SW480 (cell line): Measurements from ENCODE around the gene VAT1.
"Not testable (repeated sequence)": the region's sequence is repeated elsewhere in the genome, so short reads cannot be mapped to it uniquely, and the experiment has no call there.

ENCODE experiments used
- DNase-seq: peaks from one replicate; pipeline ENCODE4 v3.0.0-alpha.2; 2016; ENCODE audit warnings: low spot score

The VAT1 gene

GRCh38 chr17:43006639-43007551 lies 15.3 kb downstream of the VAT1 start, which contains the start of gene IFI35:
IFI35 (plus strand) TSS chr17:43006784; CDS start chr17:43006948, 164 bp downstream.
- DNase-seq: peak; percentile 68

GRCh38 chr17:43003542-43004172 lies 18.5 kb downstream of the VAT1 start:
- peak; percentile 48 for DNase-seq

- not testable (repeated sequence) for DNase-seq
These were observed 21.3 kb downstream of the VAT1 start for GRCh38 chr17:43000894-43001293.

- no peak for DNase-seq
These were observed 23.1 kb downstream of the VAT1 start for GRCh38 chr17:42999003-42999525.

GRCh38 chr17:42997984-42998938 lies 23.9 kb downstream of the VAT1 start, which contains the start of gene RPL27:
RPL27 (plus strand) TSS chr17:42998419; CDS start chr17:42998751, 332 bp downstream.
- DNase-seq: peak; percentile 100

GRCh38 chr17:42997390-42997983 lies 24.7 kb downstream of the VAT1 start:
- peak; percentile 18 for DNase-seq

- not testable (repeated sequence) for DNase-seq
These were observed 28.3 kb downstream of the VAT1 start for GRCh38 chr17:42993913-42994312.

GRCh38 chr17:42992872-42993271 lies 29.3 kb downstream of the VAT1 start:
- no peak for DNase-seq

GRCh38 chr17:42991471-42991870 lies 30.7 kb downstream of the VAT1 start:
- DNase-seq: no peak

GRCh38 chr17:42989726-42990652 lies 32.2 kb downstream of the VAT1 start:
- no peak for DNase-seq

- DNase-seq: no peak
These were observed 33.0 kb downstream of the VAT1 start for GRCh38 chr17:42989141-42989540.

- no peak for DNase-seq
These were observed 37.0 kb downstream of the VAT1 start for GRCh38 chr17:42985225-42985624.

GRCh38 chr17:42982266-42982665 lies 39.9 kb downstream of the VAT1 start:
- DNase-seq: no peak

GRCh38 chr17:42980766-42981397 lies 41.3 kb downstream of the VAT1 start:
- peak; percentile 79 for DNase-seq

GRCh38 chr17:42980274-42980765 lies 41.9 kb downstream of the VAT1 start, which contains the start of gene RUNDC1:
RUNDC1 (plus strand) TSS chr17:42980565; CDS start chr17:42980577, 12 bp downstream.
- peak; percentile 90 for DNase-seq

- peak; percentile 82 for DNase-seq
These were observed 42.5 kb downstream of the VAT1 start, which contains the start of gene PTGES3L for GRCh38 chr17:42979511-42980273. PTGES3L (minus strand) TSS chr17:42980080; CDS start chr17:42980053, 27 bp downstream.

- DNase-seq: not testable (repeated sequence)
These were observed 46.5 kb downstream of the VAT1 start for GRCh38 chr17:42975701-42976100.

GRCh38 chr17:42975265-42975664 lies 46.9 kb downstream of the VAT1 start:
- DNase-seq: no peak
